Adrenal gland (tissue), 5 donors: ENCODE measurements around the gene SMNDC1.

Source experiments
- CTCF ChIP-seq, 6 experiments: fragments of 450-650 bp in 4 of 6; fragments of 200-600 bp in 2 of 6; sonication (generic) in 1 of 6; IDR thresholded peaks; 1 replicate in 5 of 6; 2 replicates in 1 of 6; pipeline versions ENCODE4 v1.5.1 to v1.8.0; 2016 to 2021; ENCODE audit warnings: antibody characterized with exemption in 6 of 6, mild to moderate bottlenecking in 2 of 6, moderate library complexity in 1 of 6
- POLR2A ChIP-seq, 2 donors: fragments of 450-650 bp; IDR thresholded peaks; one replicate each; pipeline ENCODE4 v1.6.1; 2017; ENCODE audit warnings: antibody characterized with exemption in 2 of 2, mild to moderate bottlenecking in 2 of 2, moderate library complexity in 1 of 2
- donor health status: DM: no; HTN: no; CAD: no.

GRCh38 chr10:110268442-110268841, 36.3 kb downstream of the SMNDC1 start:
- TF ChIP-seq POLR2A (IDR thresholded peaks at IDR 0.05) (no peak), CTCF (IDR thresholded peaks at IDR 0.05) (no peak)
